ENCODE results near the gene FGF11.
A peak's percentile ranks its signal among the peaks of the same experiment; 100 is the strongest.

DNA sequence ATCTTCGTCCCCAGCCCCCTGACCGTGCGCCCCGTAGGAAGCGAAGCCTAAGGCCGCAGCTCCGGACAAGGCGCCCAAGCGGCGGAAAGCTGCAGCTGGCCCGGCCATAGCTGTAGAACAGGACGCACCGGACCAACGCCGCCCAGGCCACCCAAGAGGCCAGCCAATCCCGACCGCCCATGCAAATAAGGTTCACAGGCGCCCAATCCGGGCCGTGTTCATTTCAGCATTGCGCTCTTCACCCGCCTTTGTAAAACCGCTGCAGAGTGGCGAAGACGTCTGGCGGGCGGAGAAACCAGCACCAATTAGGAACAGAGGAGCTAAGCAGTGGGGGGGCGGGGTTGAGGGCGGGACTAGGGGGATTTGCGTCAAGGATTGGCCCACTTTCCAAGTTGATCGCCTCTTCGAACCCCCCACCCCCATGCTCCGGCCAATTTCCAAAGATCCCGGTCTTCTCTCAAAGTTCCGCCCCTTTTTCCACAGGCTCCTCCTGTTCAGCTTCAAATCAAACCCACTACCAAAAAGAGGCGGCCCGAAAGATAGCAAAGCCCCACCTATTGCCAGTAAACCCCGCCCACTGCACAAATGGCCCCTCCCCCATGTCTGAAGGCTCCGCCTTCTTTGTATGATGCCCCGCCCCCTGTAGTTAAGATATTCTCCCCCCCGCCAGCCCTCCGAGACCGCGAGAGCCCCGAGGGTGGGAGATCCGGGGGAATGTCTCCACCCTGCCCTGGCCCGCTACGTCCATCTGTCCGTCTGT, 35.2 kb upstream of the FGF11 start, which contains the start of gene TMEM256:
- TF ChIP-seq ZNF274 (CRISPR knock-in tag; IDR thresholded peaks at IDR 0.05) (peak; percentile 76; the same call in 1 of the 2 replicates), ARNT (IDR thresholded peaks at IDR 0.05) (no peak), ZNF577 (CRISPR knock-in tag; IDR thresholded peaks at IDR 0.05; ENCODE audit: borderline replicate concordance, low read depth) (no peak), KDM5B (CRISPR knock-in tag; IDR thresholded peaks at IDR 0.05; ENCODE audit: borderline replicate concordance) (0 out of 2 replicates have a peak, but pooled peaks have one; percentile 19), ZNF644 (CRISPR knock-in tag; IDR thresholded peaks at IDR 0.05; ENCODE audit: low read depth) (no peak), FOSL2 (CRISPR knock-in tag; IDR thresholded peaks at IDR 0.05) (peak; percentile 13; the same call in 1 of the 2 replicates), DPF2 (CRISPR knock-in tag; IDR thresholded peaks at IDR 0.05; ENCODE audit: borderline replicate concordance, low read depth) (no peak), BHLHE40 (IDR thresholded peaks at IDR 0.05; ENCODE audit: low read length) (no peak; the same call in 1 of the 2 replicates), RFX5 (IDR thresholded peaks at IDR 0.05; ENCODE audit: low read depth, low read length) (no peak), SRF (IDR thresholded peaks at IDR 0.05; ENCODE audit: low read depth, low read length) (peak; percentile 17; the same call in 1 of the 2 replicates)
- TF ChIP-seq, protein P1, sequence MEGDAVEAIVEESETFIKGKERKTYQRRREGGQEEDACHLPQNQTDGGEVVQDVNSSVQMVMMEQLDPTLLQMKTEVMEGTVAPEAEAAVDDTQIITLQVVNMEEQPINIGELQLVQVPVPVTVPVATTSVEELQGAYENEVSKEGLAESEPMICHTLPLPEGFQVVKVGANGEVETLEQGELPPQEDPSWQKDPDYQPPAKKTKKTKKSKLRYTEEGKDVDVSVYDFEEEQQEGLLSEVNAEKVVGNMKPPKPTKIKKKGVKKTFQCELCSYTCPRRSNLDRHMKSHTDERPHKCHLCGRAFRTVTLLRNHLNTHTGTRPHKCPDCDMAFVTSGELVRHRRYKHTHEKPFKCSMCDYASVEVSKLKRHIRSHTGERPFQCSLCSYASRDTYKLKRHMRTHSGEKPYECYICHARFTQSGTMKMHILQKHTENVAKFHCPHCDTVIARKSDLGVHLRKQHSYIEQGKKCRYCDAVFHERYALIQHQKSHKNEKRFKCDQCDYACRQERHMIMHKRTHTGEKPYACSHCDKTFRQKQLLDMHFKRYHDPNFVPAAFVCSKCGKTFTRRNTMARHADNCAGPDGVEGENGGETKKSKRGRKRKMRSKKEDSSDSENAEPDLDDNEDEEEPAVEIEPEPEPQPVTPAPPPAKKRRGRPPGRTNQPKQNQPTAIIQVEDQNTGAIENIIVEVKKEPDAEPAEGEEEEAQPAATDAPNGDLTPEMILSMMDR (CRISPR knock-in tag; IDR thresholded peaks at IDR 0.05), result no peak
- TF ChIP-seq, protein P2, sequence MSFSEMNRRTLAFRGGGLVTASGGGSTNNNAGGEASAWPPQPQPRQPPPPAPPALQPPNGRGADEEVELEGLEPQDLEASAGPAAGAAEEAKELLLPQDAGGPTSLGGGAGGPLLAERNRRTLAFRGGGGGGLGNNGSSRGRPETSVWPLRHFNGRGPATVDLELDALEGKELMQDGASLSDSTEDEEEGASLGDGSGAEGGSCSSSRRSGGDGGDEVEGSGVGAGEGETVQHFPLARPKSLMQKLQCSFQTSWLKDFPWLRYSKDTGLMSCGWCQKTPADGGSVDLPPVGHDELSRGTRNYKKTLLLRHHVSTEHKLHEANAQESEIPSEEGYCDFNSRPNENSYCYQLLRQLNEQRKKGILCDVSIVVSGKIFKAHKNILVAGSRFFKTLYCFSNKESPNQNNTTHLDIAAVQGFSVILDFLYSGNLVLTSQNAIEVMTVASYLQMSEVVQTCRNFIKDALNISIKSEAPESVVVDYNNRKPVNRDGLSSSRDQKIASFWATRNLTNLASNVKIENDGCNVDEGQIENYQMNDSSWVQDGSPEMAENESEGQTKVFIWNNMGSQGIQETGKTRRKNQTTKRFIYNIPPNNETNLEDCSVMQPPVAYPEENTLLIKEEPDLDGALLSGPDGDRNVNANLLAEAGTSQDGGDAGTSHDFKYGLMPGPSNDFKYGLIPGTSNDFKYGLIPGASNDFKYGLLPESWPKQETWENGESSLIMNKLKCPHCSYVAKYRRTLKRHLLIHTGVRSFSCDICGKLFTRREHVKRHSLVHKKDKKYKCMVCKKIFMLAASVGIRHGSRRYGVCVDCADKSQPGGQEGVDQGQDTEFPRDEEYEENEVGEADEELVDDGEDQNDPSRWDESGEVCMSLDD (CRISPR knock-in tag; IDR thresholded peaks at IDR 0.05; ENCODE audit: borderline replicate concordance), result no peak

Data from HepG2 (cell line).